ENCODE measurements around the gene UBXN4. TPM values are rescaled to one million over a fixed set of nuclear protein-coding genes. Genes with fewer than 3 reads are reported as not detected.
"Not testable (repeated sequence)": the region's sequence is repeated elsewhere in the genome, so short reads cannot be mapped to it uniquely, and the experiment has no call there.

Gene UBXN4
- 100 to 1,000 TPM in 1 of 3 donors, 10 to 100 TPM in 2; 79.4 to 101 (median 99.5) TPM for polyA plus RNA-seq

- Mint-ChIP-seq H3K27ac (peak within 1 kb of the TSS; percentile 94 to 99 (median 97)), H3K4me1 (peaks cover 44 to 46% of the 10 kb centered on the region in 2 donors), H3K9me3 (no peaks in the 10 kb centered on the region), H3K27me3 (ENCODE audit: low read depth in 3 of 3) (peaks cover 3 to 6% (median 4%) of the 10 kb centered on the region in 3 donors), H3K36me3 (peaks cover 0 to 5% (median 0%) of the 10 kb centered on the region in 3 donors), H3K4me3 (peak within 1 kb of the TSS; percentile 91 to 97 (median 93))
- DNase-seq, result peak; percentile 88 to 92 (median 90)
These were observed at the start of gene UBXN4 for GRCh38 chr2:135741395-135742324. UBXN4 (plus strand) TSS chr2:135741855; CDS start chr2:135741930, 75 bp downstream.

- H3K36me3 Mint-ChIP-seq, result peaks cover 11 to 20% (median 17%) of the 10 kb centered on the region in 3 donors
- H3K4me3 Mint-ChIP-seq, result no peak overlapping the region
- H3K9me3 Mint-ChIP-seq, result no peaks in the 10 kb centered on the region
- H3K4me1 Mint-ChIP-seq, result no peaks in the 10 kb centered on the region
- no peak overlapping the region for H3K27ac Mint-ChIP-seq
- no peaks in the 10 kb centered on the region for H3K27me3 Mint-ChIP-seq (ENCODE audit: low read depth in 3 of 3)
- DNase-seq, result no peak
These were observed 46.9 kb upstream of the UBXN4 start for GRCh38 chr2:135694711-135695110.

DNA sequence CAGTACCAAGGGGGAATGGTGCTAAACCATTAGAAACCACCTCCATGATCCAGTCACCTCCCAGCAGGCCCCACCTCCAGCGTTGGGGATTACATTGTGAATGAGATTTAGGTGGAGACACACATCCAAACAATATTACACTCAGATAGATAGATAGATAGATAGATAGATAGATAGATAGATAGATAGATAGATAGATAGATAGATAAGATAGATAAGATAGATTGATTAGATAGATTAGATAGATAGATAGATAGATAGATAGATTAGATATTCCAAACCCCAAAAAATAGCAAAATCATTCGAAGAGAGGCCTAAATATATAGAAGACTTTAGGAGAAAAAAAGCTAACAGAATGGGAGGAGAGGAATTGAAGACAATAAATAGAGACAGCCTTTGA is 42.8 kb upstream of the UBXN4 start:
- Mint-ChIP-seq H3K9me3 (no peaks in the 10 kb centered on the region), H3K4me3 (no peak overlapping the region), H3K4me1 (no peaks in the 10 kb centered on the region), H3K27me3 (ENCODE audit: low read depth in 3 of 3) (no peaks in the 10 kb centered on the region), H3K27ac (no peak overlapping the region), H3K36me3 (peaks cover 11 to 17% (median 14%) of the 10 kb centered on the region in 3 donors)
- DNase-seq, result no peak

GRCh38 chr2:135701442-135701841 is 40.2 kb upstream of the UBXN4 start:
- Mint-ChIP-seq H3K27ac (peak overlapping the region in 1 of 6 donors; percentile 67), H3K4me1 (no peaks in the 10 kb centered on the region), H3K27me3 (ENCODE audit: low read depth in 3 of 3) (no peaks in the 10 kb centered on the region), H3K9me3 (no peaks in the 10 kb centered on the region), H3K4me3 (no peak overlapping the region), H3K36me3 (no peaks in the 10 kb centered on the region)
- DNase-seq, result no peak

- Mint-ChIP-seq H3K9me3 (no peaks in the 10 kb centered on the region), H3K4me3 (no peak overlapping the region), H3K36me3 (no peaks in the 10 kb centered on the region), H3K27me3 (ENCODE audit: low read depth in 3 of 3) (no peaks in the 10 kb centered on the region), H3K4me1 (no peaks in the 10 kb centered on the region), H3K27ac (no peak overlapping the region)
- DNase-seq, result no peak
These were observed 38.4 kb upstream of the UBXN4 start for GRCh38 chr2:135703300-135703699.

- not testable (repeated sequence) for H3K4me1 Mint-ChIP-seq, H3K4me3 Mint-ChIP-seq, DNase-seq
These were observed 37.6 kb upstream of the UBXN4 start for GRCh38 chr2:135704075-135704474.

DNA sequence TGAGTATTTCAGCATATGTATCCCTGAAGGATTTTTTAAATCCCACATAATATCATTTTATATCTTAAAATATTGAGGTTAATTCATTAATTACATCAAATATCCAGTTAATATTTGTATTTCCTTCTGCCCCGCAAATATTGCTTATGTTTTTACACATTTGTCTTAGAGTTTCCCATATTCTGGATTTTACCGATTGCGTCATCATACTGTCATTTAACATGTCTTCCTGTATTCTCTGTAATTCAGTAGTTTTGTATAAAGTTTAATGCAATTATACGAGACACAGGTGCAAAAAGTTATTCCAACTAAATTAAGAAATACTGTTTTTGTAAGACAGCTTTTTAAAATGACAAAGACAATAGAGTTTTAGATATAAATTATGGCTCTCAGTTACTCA is 33.5 kb upstream of the UBXN4 start:
- H3K4me3 Mint-ChIP-seq, result no peak overlapping the region
- no peak for DNase-seq
- H3K4me1 Mint-ChIP-seq, result no peaks in the 10 kb centered on the region
- no peak overlapping the region for H3K27ac Mint-ChIP-seq
- peaks cover 0 to 1% (median 0%) of the 10 kb centered on the region in 3 donors for H3K27me3 Mint-ChIP-seq (ENCODE audit: low read depth in 3 of 3)
- peaks cover 5 to 8% (median 5%) of the 10 kb centered on the region in 3 donors for H3K36me3 Mint-ChIP-seq
- H3K9me3 Mint-ChIP-seq, result no peaks in the 10 kb centered on the region

More at GRCh38 chr2:135704075-135704474, 37.6 kb upstream of the UBXN4 start:
- not testable (repeated sequence) for H3K36me3 Mint-ChIP-seq; H3K27ac Mint-ChIP-seq; H3K9me3 Mint-ChIP-seq; H3K27me3 Mint-ChIP-seq (ENCODE audit: low read depth in 3 of 3)

DNA sequence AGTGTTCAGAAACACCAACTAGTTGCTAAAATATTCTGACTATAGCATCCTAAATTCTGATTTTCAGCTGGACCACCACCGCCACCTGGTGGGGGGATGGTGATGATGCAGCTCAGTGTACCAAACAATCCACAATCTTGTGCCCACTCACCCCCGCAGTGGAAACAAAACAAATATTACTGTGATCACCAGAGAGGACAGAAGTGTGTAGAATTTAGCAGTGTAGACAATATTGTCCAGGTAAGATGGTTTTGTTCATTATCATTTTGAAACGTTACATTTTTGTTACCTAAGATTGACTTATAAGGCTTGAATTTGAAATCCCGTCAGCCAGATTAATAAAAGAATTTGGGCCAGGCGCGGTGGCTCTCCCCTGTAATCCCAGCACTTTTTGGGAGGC is 31.7 kb upstream of the UBXN4 start:
- Mint-ChIP-seq H3K36me3 (peaks cover 5 to 17% (median 7%) of the 10 kb centered on the region in 3 donors), H3K27me3 (ENCODE audit: low read depth in 3 of 3) (peaks cover 0 to 1% (median 0%) of the 10 kb centered on the region in 3 donors), H3K27ac (no peak overlapping the region), H3K9me3 (no peaks in the 10 kb centered on the region), H3K4me1 (no peaks in the 10 kb centered on the region), H3K4me3 (no peak overlapping the region)
- peak; percentile 45 to 57 (median 48) for DNase-seq

DNA sequence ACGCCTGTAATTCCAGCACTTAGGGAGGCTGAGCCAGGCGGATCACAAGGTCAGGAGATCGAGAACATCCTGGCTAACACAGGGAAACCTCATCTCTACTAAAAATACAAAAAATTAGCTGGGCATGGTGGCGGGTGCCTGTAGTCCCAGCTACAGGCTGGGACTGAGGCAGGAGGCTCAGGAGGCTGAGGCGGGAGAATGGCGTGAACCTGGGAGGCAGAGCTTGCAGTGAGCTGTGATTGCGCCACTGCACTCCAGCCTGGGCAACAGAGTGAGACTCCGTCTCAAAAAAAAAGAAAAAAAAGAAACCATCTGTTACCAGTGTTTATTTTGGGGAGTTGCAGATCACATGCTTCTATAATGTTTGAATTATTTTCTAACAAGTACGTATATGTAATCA is 26.6 kb upstream of the UBXN4 start:
- H3K27ac Mint-ChIP-seq; H3K4me1 Mint-ChIP-seq; H3K4me3 Mint-ChIP-seq; H3K9me3 Mint-ChIP-seq; H3K27me3 Mint-ChIP-seq (ENCODE audit: low read depth in 3 of 3); DNase-seq: not testable (repeated sequence)
- peaks cover 11 to 37% (median 15%) of the 10 kb centered on the region in 3 donors for H3K36me3 Mint-ChIP-seq

- Mint-ChIP-seq H3K4me1 (no peaks in the 10 kb centered on the region), H3K27ac (no peak overlapping the region), H3K4me3 (no peak overlapping the region), H3K9me3 (no peaks in the 10 kb centered on the region), H3K27me3 (ENCODE audit: low read depth in 3 of 3) (no peaks in the 10 kb centered on the region), H3K36me3 (peaks cover 7 to 20% (median 17%) of the 10 kb centered on the region in 3 donors)
- DNase-seq, result no peak
These were observed 13.5 kb upstream of the UBXN4 start for GRCh38 chr2:135728064-135728743.

GRCh38 chr2:135732561-135732960 is 9.1 kb upstream of the UBXN4 start:
- Mint-ChIP-seq H3K36me3 (no peaks in the 10 kb centered on the region), H3K27ac (no peak overlapping the region), H3K4me1 (no peaks in the 10 kb centered on the region), H3K9me3 (no peaks in the 10 kb centered on the region), H3K4me3 (no peak overlapping the region), H3K27me3 (ENCODE audit: low read depth in 3 of 3) (no peaks in the 10 kb centered on the region)
- DNase-seq, result no peak

DNA sequence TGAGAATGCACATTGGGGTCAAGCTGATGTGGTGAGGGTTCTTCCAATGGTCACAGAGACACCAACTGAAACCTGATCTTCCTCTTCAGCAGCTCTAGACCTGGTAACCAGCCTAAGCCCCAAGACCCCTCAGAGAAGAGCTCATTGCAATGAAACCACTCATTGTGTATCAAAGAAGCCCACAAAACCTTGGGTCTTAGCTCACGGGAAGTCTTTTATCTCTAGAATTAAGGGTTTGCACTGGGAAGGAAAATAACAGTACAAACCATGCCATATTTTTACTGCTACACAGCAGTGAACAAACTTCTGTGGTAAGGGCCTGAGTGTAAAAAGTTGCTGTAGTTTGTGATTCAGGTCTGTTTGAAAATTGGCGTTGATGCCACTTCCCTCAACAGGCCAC is 8.6 kb upstream of the UBXN4 start:
- Mint-ChIP-seq H3K9me3 (no peaks in the 10 kb centered on the region), H3K27me3 (ENCODE audit: low read depth in 3 of 3) (no peaks in the 10 kb centered on the region), H3K4me1 (no peaks in the 10 kb centered on the region), H3K36me3 (no peaks in the 10 kb centered on the region), H3K4me3 (no peak overlapping the region), H3K27ac (no peak overlapping the region)
- DNase-seq, result no peak

GRCh38 chr2:135736546-135736945 is 5.1 kb upstream of the UBXN4 start:
- Mint-ChIP-seq H3K9me3 (no peaks in the 10 kb centered on the region), H3K4me3 (no peak overlapping the region), H3K27ac (no peak overlapping the region), H3K4me1 (peaks cover 4 to 6% of the 10 kb centered on the region in 2 donors), H3K27me3 (ENCODE audit: low read depth in 3 of 3) (peaks cover 0 to 3% (median under 1%) of the 10 kb centered on the region in 3 donors), H3K36me3 (no peaks in the 10 kb centered on the region)
- DNase-seq, result no peak

GRCh38 chr2:135740206-135740605 is 1.4 kb upstream of the UBXN4 start:
- Mint-ChIP-seq H3K36me3 (no peaks in the 10 kb centered on the region), H3K27me3 (ENCODE audit: low read depth in 3 of 3) (peaks cover 2 to 6% (median 4%) of the 10 kb centered on the region in 3 donors), H3K9me3 (no peaks in the 10 kb centered on the region), H3K27ac (no peak overlapping the region), H3K4me1 (peaks cover 31 to 34% of the 10 kb centered on the region in 2 donors), H3K4me3 (no peak overlapping the region)
- DNase-seq, result no peak

Measured in immature natural killer cell (primary cell).